B cell (primary cell): ENCODE measurements around the gene TGFBR1. TPM values are rescaled to one million over a fixed set of nuclear protein-coding genes. Genes with fewer than 3 reads are reported as not detected.

ENCODE experiments used
- ATAC-seq: fragments of 200-7000 bp; cut with Tn5 transposase; one replicate; pipeline ENCODE4 v1.10.0; 2021; ENCODE audit warnings: low read depth, mild to moderate bottlenecking, moderate number of reproducible peaks, moderate library complexity
- CTCF ChIA-PET: fragments of 350-600 bp; sonication (Branson Sonifier 250); formaldehyde crosslinking; loops from one replicate; lab custom pipeline; 2021; ENCODE audit warnings: antibody characterized with exemption, inconsistent platforms; lab: Charles Lee
- POLR2A ChIA-PET: fragments of 350-600 bp; sonication (Branson Sonifier 250); formaldehyde crosslinking; loops from one replicate; lab custom pipeline; 2021; ENCODE audit warnings: antibody characterized with exemption; lab: Charles Lee
- DNase-seq: peaks from one replicate; pipeline ENCODE4 v3.0.0; 2013
- H2AFZ ChIP-seq: 2 replicates; pipeline ENCODE4 v1.6.1; 2012; ENCODE audit warnings: mild to moderate bottlenecking, low read depth, low read length; ENCODE audit not compliant: insufficient read depth, poor library complexity, severe bottlenecking
- H3K27ac ChIP-seq, 2 donors: 1 replicate in 1 of 2; 2 replicates in 1 of 2; pipeline ENCODE4 v1.5.1; 2012 to 2013; ENCODE audit warnings: low read length in 2 of 2, mild to moderate bottlenecking in 2 of 2, moderate library complexity in 1 of 2
- H3K27me3 ChIP-seq, 4 experiments: fragments of 200-600 bp in 1 of 4; sonication (generic) in 1 of 4; replicated peaks in 1 of 4; 1 replicate in 2 of 4; 2 replicates in 2 of 4; pipeline versions ENCODE4 v1.6.1 to v1.7.0; 2013 to 2016; ENCODE audit warnings: low read length in 3 of 4, mild to moderate bottlenecking in 2 of 4, mixed read lengths in 1 of 4, moderate library complexity in 1 of 4; ENCODE audit not compliant: insufficient read depth in 4 of 4, control insufficient read depth in 3 of 4; ENCODE audit errors: control extremely low read depth in 1 of 4
- H3K36me3 ChIP-seq, 2 experiments: replicated peaks in 1 of 2; 1 replicate in 1 of 2; 2 replicates in 1 of 2; pipeline versions ENCODE4 v1.6.1 to v1.7.1; 2013; ENCODE audit warnings: low read length in 1 of 2; ENCODE audit not compliant: insufficient read depth in 2 of 2, control insufficient read depth in 1 of 2; ENCODE audit errors: control extremely low read depth in 1 of 2, extremely low read depth in 1 of 2
- H3K4me1 ChIP-seq, 2 donors: fragments of 200-600 bp in 1 of 2; sonication (generic) in 1 of 2; 1 replicate in 1 of 2; 2 replicates in 1 of 2; pipeline versions ENCODE4 v1.5.1 to v1.6.1; 2013 to 2017; ENCODE audit warnings: low read length in 2 of 2; ENCODE audit not compliant: control insufficient read depth in 2 of 2, insufficient read depth in 2 of 2
- H3K4me2 ChIP-seq: replicated peaks from 2 replicates; pipeline ENCODE3; 2012; ENCODE audit warnings: mild to moderate bottlenecking, low read depth, low read length; ENCODE audit not compliant: poor library complexity, severe bottlenecking
- H3K4me3 ChIP-seq, 5 experiments: fragments of 200-600 bp in 1 of 5; sonication (generic) in 1 of 5; 1 replicate in 3 of 5; 2 replicates in 2 of 5; pipeline versions ENCODE4 v1.5.1 to v1.7.0; 2011 to 2016; ENCODE audit warnings: low read length in 4 of 5, mild to moderate bottlenecking in 4 of 5, low read depth in 2 of 5, control low read depth in 1 of 5, moderate library complexity in 1 of 5; ENCODE audit not compliant: insufficient read depth in 1 of 5; ENCODE audit errors: control extremely low read depth in 1 of 5, extremely low read depth in 1 of 5
- H3K79me2 ChIP-seq: fragments of 200-600 bp; sonication (generic); one replicate; pipeline ENCODE4 v1.6.0; 2016; ENCODE audit warnings: low read length; ENCODE audit not compliant: control insufficient read depth, insufficient read depth
- H3K9ac ChIP-seq: fragments of 200-600 bp; sonication (generic); 2 replicates; pipeline ENCODE4 v1.6.1; 2017; ENCODE audit warnings: mild to moderate bottlenecking, low read length, moderate library complexity
- H3K9me3 ChIP-seq, 3 donors: one replicate each; pipeline versions ENCODE4 v1.6.1 to v1.7.1; 2013; ENCODE audit warnings: low read length in 2 of 3; ENCODE audit not compliant: control insufficient read depth in 2 of 3, insufficient read depth in 1 of 3; ENCODE audit errors: control extremely low read depth in 1 of 3
- H4K20me1 ChIP-seq: 2 replicates; pipeline ENCODE4 v1.6.0; 2012; ENCODE audit warnings: mild to moderate bottlenecking, low read length; ENCODE audit not compliant: insufficient read depth, control insufficient read depth, poor library complexity, severe bottlenecking
- H3K27ac Mint-ChIP-seq: one replicate; pipeline ENCODE4 v1.8.0; 2021; ENCODE audit warnings: mixed read lengths
- H3K27me3 Mint-ChIP-seq: one replicate; pipeline ENCODE4 v1.8.0; 2021; ENCODE audit warnings: mixed read lengths
- H3K4me1 Mint-ChIP-seq: one replicate; pipeline ENCODE4 v1.8.0; 2021; ENCODE audit warnings: mixed read lengths
- H3K4me3 Mint-ChIP-seq: one replicate; pipeline ENCODE4 v1.8.0; 2021; ENCODE audit warnings: mixed read lengths
- H3K9me3 Mint-ChIP-seq: one replicate; pipeline ENCODE4 v1.8.0; 2022; ENCODE audit warnings: mixed read lengths; ENCODE audit not compliant: insufficient read depth
- EZH2 ChIP-seq: IDR thresholded peaks from 2 replicates; pipeline ENCODE4 v1.6.1; 2012; ENCODE audit warnings: borderline replicate concordance, low read depth, mild to moderate bottlenecking, moderate library complexity, low read length; ENCODE audit not compliant: insufficient read depth, poor library complexity, severe bottlenecking
- WGBS: methylation state at CpG from one replicate; pipeline ENCODE4 v1.1.5; 2013; ENCODE audit warnings: missing lambda C conversion rate; ENCODE audit not compliant: insufficient coverage; 5-methylcytosine and 5-hydroxymethylcytosine counted together
- intact Hi-C: fragments of 100-400 bp; cut with micrococcal nuclease; formaldehyde crosslinking; loops from one replicate; pipeline ENCODE4 v1.10.0; 2022
- polyA plus RNA-seq: library from polyadenylated mRNA; depleted of rRNA; stranded (reverse); fragments of >200 nt; gene quantifications from 2 replicates; pipeline ENCODE4 v1.2.3, GENCODE V29; 2012
- total RNA-seq, 2 donors: library from RNA; stranded (reverse); fragments of 120-200 nt in 1 of 2; gene quantifications; 1 replicate in 1 of 2; 2 replicates in 1 of 2; pipeline versions ENCODE4 v1.2.3 to v1.2.4, GENCODE V29; 2013 to 2022
- TF ChIP-seq, protein P1 (sequence below): fragments of 200-600 bp; IDR thresholded peaks from one replicate; pipeline ENCODE4 v1.8.0; 2022; ENCODE audit warnings: antibody characterized with exemption, mild to moderate bottlenecking

TGFBR1 gene
- total and polyA plus RNA-seq, 2 donors (not counting 1 experiment from before 2014, with no cell fraction given) = 3.0 to 60.7 TPM

DNA sequence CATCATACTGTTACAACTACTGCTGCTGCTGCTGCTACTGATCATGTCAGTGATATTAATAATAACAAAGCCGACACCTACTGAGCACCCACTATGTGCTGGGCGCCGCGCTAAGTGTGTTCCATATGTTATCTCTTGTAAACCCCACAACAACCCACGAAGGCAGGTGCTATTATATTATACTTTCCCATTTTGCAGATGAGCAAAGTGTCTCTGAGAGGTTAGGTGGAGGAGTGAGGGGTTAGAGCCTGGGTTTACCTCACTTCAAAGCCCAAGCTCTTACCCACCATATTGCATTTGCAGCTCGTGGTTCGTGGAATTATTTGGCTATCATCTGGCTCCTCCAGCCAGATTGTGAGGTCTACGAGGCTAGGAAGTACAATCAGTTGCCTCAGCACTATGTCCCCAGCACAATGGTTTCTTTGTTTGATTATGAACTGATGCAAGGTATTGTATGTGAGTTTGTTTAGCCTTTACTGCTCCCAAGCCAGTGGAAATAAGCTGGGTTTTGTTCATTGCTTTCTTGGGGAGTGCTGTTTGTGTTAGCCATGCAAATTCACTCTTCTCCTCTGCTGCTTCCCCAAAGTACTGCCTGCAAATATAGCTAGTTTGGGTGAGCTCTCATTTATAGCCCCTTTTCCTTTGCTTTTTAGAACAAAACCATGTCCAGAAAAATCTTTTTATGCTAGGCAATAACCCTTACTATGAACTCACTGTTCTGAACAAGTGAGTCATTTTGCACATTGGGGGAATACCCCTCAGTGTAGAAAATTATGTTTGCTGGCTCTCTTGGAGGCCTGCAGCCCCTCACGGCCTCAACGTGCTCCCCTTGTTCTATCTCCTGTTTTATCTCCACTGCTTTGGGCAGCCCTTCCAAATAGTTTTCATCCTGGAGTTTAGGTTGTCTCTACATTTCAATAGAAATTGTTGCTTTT is 68.9 kb downstream of the TGFBR1 start:
- H2AFZ ChIP-seq = no peak overlapping the region
- no peaks in the 10 kb centered on the region for H3K27me3 Mint-ChIP-seq
- no peak overlapping the region for H3K27ac Mint-ChIP-seq
- ATAC-seq = no peak
- H3K4me1 Mint-ChIP-seq = peaks cover 29% of the 10 kb centered on the region
- no peaks in the 10 kb centered on the region for H4K20me1 ChIP-seq
- H3K4me2 ChIP-seq = no peak overlapping the region
- no peak overlapping the region for H3K9ac ChIP-seq
- DNase-seq = no peak
- no peak overlapping the region for H3K27ac ChIP-seq
- WGBS = 93% methylated on average over 3 of the region's 10 CpGs
- peaks cover 3 to 7% of the 10 kb centered on the region in 2 donors for H3K4me1 ChIP-seq
- H3K79me2 ChIP-seq = no peaks in the 10 kb centered on the region
- H3K27me3 ChIP-seq = no peaks in the 10 kb centered on the region
- H3K4me3 ChIP-seq = no peak overlapping the region
- H3K9me3 Mint-ChIP-seq = no peaks in the 10 kb centered on the region
- H3K36me3 ChIP-seq = no peaks in the 10 kb centered on the region
- TF ChIP-seq, protein P1, sequence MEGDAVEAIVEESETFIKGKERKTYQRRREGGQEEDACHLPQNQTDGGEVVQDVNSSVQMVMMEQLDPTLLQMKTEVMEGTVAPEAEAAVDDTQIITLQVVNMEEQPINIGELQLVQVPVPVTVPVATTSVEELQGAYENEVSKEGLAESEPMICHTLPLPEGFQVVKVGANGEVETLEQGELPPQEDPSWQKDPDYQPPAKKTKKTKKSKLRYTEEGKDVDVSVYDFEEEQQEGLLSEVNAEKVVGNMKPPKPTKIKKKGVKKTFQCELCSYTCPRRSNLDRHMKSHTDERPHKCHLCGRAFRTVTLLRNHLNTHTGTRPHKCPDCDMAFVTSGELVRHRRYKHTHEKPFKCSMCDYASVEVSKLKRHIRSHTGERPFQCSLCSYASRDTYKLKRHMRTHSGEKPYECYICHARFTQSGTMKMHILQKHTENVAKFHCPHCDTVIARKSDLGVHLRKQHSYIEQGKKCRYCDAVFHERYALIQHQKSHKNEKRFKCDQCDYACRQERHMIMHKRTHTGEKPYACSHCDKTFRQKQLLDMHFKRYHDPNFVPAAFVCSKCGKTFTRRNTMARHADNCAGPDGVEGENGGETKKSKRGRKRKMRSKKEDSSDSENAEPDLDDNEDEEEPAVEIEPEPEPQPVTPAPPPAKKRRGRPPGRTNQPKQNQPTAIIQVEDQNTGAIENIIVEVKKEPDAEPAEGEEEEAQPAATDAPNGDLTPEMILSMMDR = no peak
- no peak for TF ChIP-seq EZH2
- intact Hi-C loops = no loop called here
- H3K9me3 ChIP-seq = no peaks in the 10 kb centered on the region
- CTCF ChIA-PET = interaction anchor here (0.6 to 3.6 kb wide), 4 partner anchors 8 to 11 kb away, joined by 3 to 27 read pairs (median 6); no protein-coding TSS in a partner anchor
- H3K4me3 Mint-ChIP-seq = no peak overlapping the region
- POLR2A ChIA-PET = interaction anchor here (0.6 to 1.2 kb wide), 2 partner anchors 63 to 647 kb away, joined by 3 to 4 read pairs; no protein-coding TSS in a partner anchor
